Measurements from ENCODE around the gene RPN1. TPM values are rescaled to one million over a fixed set of nuclear protein-coding genes. Genes with fewer than 3 reads are reported as not detected.

RPN1 gene
- total RNA-seq, 1 donor from 2014 or later = 207 TPM

- H3K4me1 Mint-ChIP-seq (ENCODE audit: unreplicated experiment) = no peaks in the 10 kb centered on the region
- no peak overlapping the region for H3K27ac Mint-ChIP-seq (ENCODE audit: unreplicated experiment)
- H3K27me3 Mint-ChIP-seq (ENCODE audit: unreplicated experiment) = peaks cover 3% of the 10 kb centered on the region
- DNase-seq (ENCODE audit: extremely low spot score, unreplicated experiment) = no peak
- no peaks in the 10 kb centered on the region for H3K9me3 Mint-ChIP-seq (ENCODE audit: unreplicated experiment)
- H3K36me3 Mint-ChIP-seq (ENCODE audit: unreplicated experiment) = no peaks in the 10 kb centered on the region
- H3K4me3 Mint-ChIP-seq (ENCODE audit: unreplicated experiment) = no peak overlapping the region
- no peak for TF ChIP-seq CTCF (IDR thresholded peaks at IDR 0.05)
These were observed 38.4 kb upstream of the RPN1 start for GRCh38 chr3:128689060-128689459.

GRCh38 chr3:128686465-128686864 lies 35.8 kb upstream of the RPN1 start:
- H3K27ac Mint-ChIP-seq (ENCODE audit: unreplicated experiment) = no peak overlapping the region
- no peaks in the 10 kb centered on the region for H3K27me3 Mint-ChIP-seq (ENCODE audit: unreplicated experiment)
- no peak overlapping the region for H3K4me3 Mint-ChIP-seq (ENCODE audit: unreplicated experiment)
- TF ChIP-seq CTCF (IDR thresholded peaks at IDR 0.05) = no peak
- H3K9me3 Mint-ChIP-seq (ENCODE audit: unreplicated experiment) = no peaks in the 10 kb centered on the region
- no peak for DNase-seq (ENCODE audit: extremely low spot score, unreplicated experiment)
- no peaks in the 10 kb centered on the region for H3K36me3 Mint-ChIP-seq (ENCODE audit: unreplicated experiment)
- H3K4me1 Mint-ChIP-seq (ENCODE audit: unreplicated experiment) = peaks cover 5% of the 10 kb centered on the region

- Mint-ChIP-seq H3K27ac (ENCODE audit: unreplicated experiment) (no peak overlapping the region), H3K4me1 (ENCODE audit: unreplicated experiment) (peaks cover 13% of the 10 kb centered on the region), H3K27me3 (ENCODE audit: unreplicated experiment) (no peaks in the 10 kb centered on the region), H3K36me3 (ENCODE audit: unreplicated experiment) (no peaks in the 10 kb centered on the region), H3K9me3 (ENCODE audit: unreplicated experiment) (no peaks in the 10 kb centered on the region), H3K4me3 (ENCODE audit: unreplicated experiment) (no peak overlapping the region)
- no peak for DNase-seq (ENCODE audit: extremely low spot score, unreplicated experiment)
- no peak for TF ChIP-seq CTCF (IDR thresholded peaks at IDR 0.05)
These were observed 34.5 kb upstream of the RPN1 start for GRCh38 chr3:128684986-128685726.

GRCh38 chr3:128683957-128684356 lies 33.3 kb upstream of the RPN1 start:
- no peak for DNase-seq (ENCODE audit: extremely low spot score, unreplicated experiment)
- H3K36me3 Mint-ChIP-seq (ENCODE audit: unreplicated experiment) = no peaks in the 10 kb centered on the region
- H3K9me3 Mint-ChIP-seq (ENCODE audit: unreplicated experiment) = no peaks in the 10 kb centered on the region
- no peak overlapping the region for H3K4me3 Mint-ChIP-seq (ENCODE audit: unreplicated experiment)
- no peak overlapping the region for H3K27ac Mint-ChIP-seq (ENCODE audit: unreplicated experiment)
- peaks cover 14% of the 10 kb centered on the region for H3K4me1 Mint-ChIP-seq (ENCODE audit: unreplicated experiment)
- no peak for TF ChIP-seq CTCF (IDR thresholded peaks at IDR 0.05)
- H3K27me3 Mint-ChIP-seq (ENCODE audit: unreplicated experiment) = no peaks in the 10 kb centered on the region

- no peaks in the 10 kb centered on the region for H3K27me3 Mint-ChIP-seq (ENCODE audit: unreplicated experiment)
- peak overlapping the region; percentile 81 for H3K4me3 Mint-ChIP-seq (ENCODE audit: unreplicated experiment)
- H3K4me1 Mint-ChIP-seq (ENCODE audit: unreplicated experiment) = peaks cover 14% of the 10 kb centered on the region
- DNase-seq (ENCODE audit: extremely low spot score, unreplicated experiment) = no peak
- H3K36me3 Mint-ChIP-seq (ENCODE audit: unreplicated experiment) = no peaks in the 10 kb centered on the region
- H3K9me3 Mint-ChIP-seq (ENCODE audit: unreplicated experiment) = no peaks in the 10 kb centered on the region
- TF ChIP-seq CTCF (IDR thresholded peaks at IDR 0.05) = no peak
- peak overlapping the region; percentile 97 for H3K27ac Mint-ChIP-seq (ENCODE audit: unreplicated experiment)
These were observed 30.8 kb upstream of the RPN1 start for GRCh38 chr3:128681369-128681829.

All from osteocyte (in vitro differentiated cells).